ENCODE measurements around the gene DCC. TPM values are rescaled to one million over a fixed set of nuclear protein-coding genes. Genes with fewer than 3 reads are reported as not detected.

The DCC gene
- total and polyA plus RNA-seq, 9 of the 15 experiments (the other 6 are each of a cell fraction or from before 2014, with no cell fraction given), result not detected

DNA sequence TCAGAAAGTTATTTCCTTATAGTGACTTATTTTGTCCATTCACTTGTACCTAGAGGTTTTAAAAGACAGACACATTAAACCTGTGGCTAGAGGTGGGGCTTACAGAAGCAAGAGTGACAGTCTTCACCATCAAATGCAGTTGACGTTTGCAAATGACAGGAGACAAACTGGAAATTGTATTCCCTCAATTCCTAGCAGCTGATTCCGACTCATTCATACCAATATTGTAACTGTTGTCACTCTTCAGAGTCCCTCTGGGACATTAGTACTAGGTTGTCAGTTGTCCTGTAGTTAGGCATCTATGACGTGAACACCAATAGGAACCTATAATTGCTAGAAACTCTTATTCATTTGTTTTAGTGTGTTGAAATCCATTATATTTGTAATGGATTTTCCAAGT, 794.7 kb downstream of the DCC start:
- Histone ChIP-seq H3K36me3 (ENCODE audit: control insufficient read depth, insufficient read depth, low read length) (no peaks in the 10 kb centered on the region), H3K4me1 (replicated peaks in 1 of 2; ENCODE audit: control insufficient read depth in 2 of 2, insufficient read depth in 2 of 2, low read length in 2 of 2) (no peaks in the 10 kb centered on the region), H3K9me1 (ENCODE audit: control insufficient read depth, insufficient read depth, low read length) (no peaks in the 10 kb centered on the region), H4K20me1 (replicated peaks; ENCODE audit: control insufficient read depth, insufficient read depth, low read length) (no peaks in the 10 kb centered on the region), H3K79me2 (ENCODE audit: control insufficient read depth, insufficient read depth, low read length) (no peaks in the 10 kb centered on the region), H3K27ac (ENCODE audit: extremely low read depth, low read depth, low read length) (no peak overlapping the region), H3K4me2 (ENCODE audit: insufficient read depth, low read length) (no peak overlapping the region), H3K9ac (ENCODE audit: insufficient read depth in 1 of 2, low read depth in 2 of 2, low read length in 2 of 2) (no peak overlapping the region), H3K4me3 (no peak overlapping the region), H3K27me3 (ENCODE audit: control insufficient read depth in 2 of 2, insufficient read depth in 2 of 2, low read length in 2 of 2) (no peaks in the 10 kb centered on the region), H2AFZ (ENCODE audit: low read depth, low read length) (no peak overlapping the region), H3K9me3 (replicated peaks; ENCODE audit: control insufficient read depth, insufficient read depth, low read depth, low read length) (no peaks in the 10 kb centered on the region)
- TF ChIP-seq, protein P1, sequence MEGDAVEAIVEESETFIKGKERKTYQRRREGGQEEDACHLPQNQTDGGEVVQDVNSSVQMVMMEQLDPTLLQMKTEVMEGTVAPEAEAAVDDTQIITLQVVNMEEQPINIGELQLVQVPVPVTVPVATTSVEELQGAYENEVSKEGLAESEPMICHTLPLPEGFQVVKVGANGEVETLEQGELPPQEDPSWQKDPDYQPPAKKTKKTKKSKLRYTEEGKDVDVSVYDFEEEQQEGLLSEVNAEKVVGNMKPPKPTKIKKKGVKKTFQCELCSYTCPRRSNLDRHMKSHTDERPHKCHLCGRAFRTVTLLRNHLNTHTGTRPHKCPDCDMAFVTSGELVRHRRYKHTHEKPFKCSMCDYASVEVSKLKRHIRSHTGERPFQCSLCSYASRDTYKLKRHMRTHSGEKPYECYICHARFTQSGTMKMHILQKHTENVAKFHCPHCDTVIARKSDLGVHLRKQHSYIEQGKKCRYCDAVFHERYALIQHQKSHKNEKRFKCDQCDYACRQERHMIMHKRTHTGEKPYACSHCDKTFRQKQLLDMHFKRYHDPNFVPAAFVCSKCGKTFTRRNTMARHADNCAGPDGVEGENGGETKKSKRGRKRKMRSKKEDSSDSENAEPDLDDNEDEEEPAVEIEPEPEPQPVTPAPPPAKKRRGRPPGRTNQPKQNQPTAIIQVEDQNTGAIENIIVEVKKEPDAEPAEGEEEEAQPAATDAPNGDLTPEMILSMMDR (IDR thresholded peaks at IDR 0.05 in 2 of 3, conservative IDR thresholded peaks at IDR 0.05 in 1 of 3; ENCODE audit: insufficient read depth in 2 of 3, low read depth in 1 of 3, low read length in 3 of 3), result no peak
- TF ChIP-seq FOXA1 (IDR thresholded peaks at IDR 0.05; ENCODE audit: borderline replicate concordance) (no peak), ZNF146 (CRISPR knock-in tag; IDR thresholded peaks at IDR 0.05; ENCODE audit: unreplicated experiment) (no peak), CBX5 (IDR thresholded peaks at IDR 0.05; ENCODE audit: borderline replicate concordance, low read depth) (no peak), POLR2AphosphoS2 (IDR thresholded peaks at IDR 0.05; ENCODE audit: low read length) (no peak), MAFF (IDR thresholded peaks at IDR 0.05; ENCODE audit: low read length) (no peak)
- TF ChIP-seq, protein P2, sequence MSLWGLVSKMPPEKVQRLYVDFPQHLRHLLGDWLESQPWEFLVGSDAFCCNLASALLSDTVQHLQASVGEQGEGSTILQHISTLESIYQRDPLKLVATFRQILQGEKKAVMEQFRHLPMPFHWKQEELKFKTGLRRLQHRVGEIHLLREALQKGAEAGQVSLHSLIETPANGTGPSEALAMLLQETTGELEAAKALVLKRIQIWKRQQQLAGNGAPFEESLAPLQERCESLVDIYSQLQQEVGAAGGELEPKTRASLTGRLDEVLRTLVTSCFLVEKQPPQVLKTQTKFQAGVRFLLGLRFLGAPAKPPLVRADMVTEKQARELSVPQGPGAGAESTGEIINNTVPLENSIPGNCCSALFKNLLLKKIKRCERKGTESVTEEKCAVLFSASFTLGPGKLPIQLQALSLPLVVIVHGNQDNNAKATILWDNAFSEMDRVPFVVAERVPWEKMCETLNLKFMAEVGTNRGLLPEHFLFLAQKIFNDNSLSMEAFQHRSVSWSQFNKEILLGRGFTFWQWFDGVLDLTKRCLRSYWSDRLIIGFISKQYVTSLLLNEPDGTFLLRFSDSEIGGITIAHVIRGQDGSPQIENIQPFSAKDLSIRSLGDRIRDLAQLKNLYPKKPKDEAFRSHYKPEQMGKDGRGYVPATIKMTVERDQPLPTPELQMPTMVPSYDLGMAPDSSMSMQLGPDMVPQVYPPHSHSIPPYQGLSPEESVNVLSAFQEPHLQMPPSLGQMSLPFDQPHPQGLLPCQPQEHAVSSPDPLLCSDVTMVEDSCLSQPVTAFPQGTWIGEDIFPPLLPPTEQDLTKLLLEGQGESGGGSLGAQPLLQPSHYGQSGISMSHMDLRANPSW (CRISPR knock-in tag; IDR thresholded peaks at IDR 0.05), result no peak
- in situ Hi-C loops (cut with MboI) (no loop called here), intact Hi-C loops (cut with micrococcal nuclease) (no loop called here)
- ChIA-PET CTCF (ENCODE audit: low intra/inter-chr PET ratio) (no interaction called here), POLR2A (interaction anchor here (0.6 kb wide), 1 partner anchor 148 kb away, joined by 3 read pairs; no protein-coding TSS in a partner anchor)
- ATAC-seq, result no peak
- no peak for FAIRE-seq
- no peak for DNase-seq (ENCODE audit: extremely low read depth in 1 of 4, low spot score in 3 of 4)
- BruUV-seq (replicated peaks), result no TSS peak
- 0% methylated on average over 2 of the region's 3 CpGs for WGBS (ENCODE audit: insufficient coverage, low coverage, missing lambda C conversion rate)

Data from K562 (cell line).